Muscle of back (tissue), 13 donors: Measurements from ENCODE around the gene RGS4. TPM values are rescaled to one million over a fixed set of nuclear protein-coding genes. Genes with fewer than 3 reads are reported as not detected.

Source experiments
- DNase-seq, 3 donors: peaks; one replicate each; pipeline versions ENCODE4 v3.0.0 to v3.0.0-alpha.2; 2013
- long read RNA-seq, 9 donors: transcript quantifications; one replicate each; lab custom pipeline, GENCODE V29; 2026
- polyA plus RNA-seq, 10 donors: library from polyadenylated mRNA; unstranded; fragments of 120-200 nt; gene quantifications; one replicate each; pipeline ENCODE4 v1.2.1, GENCODE V29; 2013; ENCODE audit not compliant: insufficient read length in 10 of 10

RGS4 gene
- 1 to 10 TPM in 7 of 10 donors, under 1 TPM in 3; 0.75 to 1.9 (median 1.3) TPM for polyA plus RNA-seq
- long read RNA-seq, donor 1, result 0 reads
- long read RNA-seq, donor 2, result 0 reads
- long read RNA-seq, donor 3, result 0 reads
- long read RNA-seq, donor 4, result 0 reads
- long read RNA-seq, donor 5, result 0 reads
- long read RNA-seq, donor 6, result 0 reads
- long read RNA-seq, donor 7, result 0 reads
- long read RNA-seq, donor 8, result 0 reads
- long read RNA-seq, donor 9, result 0 reads

GRCh38 chr1:163069142-163069541 is at the start of gene RGS4:
Gene RGS4, plus strand, starts transcription at chr1:163069361. Its CDS starts 124 bp downstream, at chr1:163069485.
- peak; percentile 72 to 90 (median 83) for DNase-seq

GRCh38 chr1:163022129-163022528 is 47.0 kb upstream of the RGS4 start:
- no peak for DNase-seq

- no peak for DNase-seq
Measured at GRCh38 chr1:163027610-163028009, 41.6 kb upstream of the RGS4 start.

- no peak for DNase-seq
Measured at GRCh38 chr1:163029901-163030300, 39.3 kb upstream of the RGS4 start.

- DNase-seq, result peak in 1 of 3 donors; percentile 87
Measured at GRCh38 chr1:163035446-163036249, 33.5 kb upstream of the RGS4 start.

- no peak for DNase-seq
Measured at GRCh38 chr1:163036671-163037070, 32.5 kb upstream of the RGS4 start.

- no peak for DNase-seq
Measured at GRCh38 chr1:163038928-163039706, 30.0 kb upstream of the RGS4 start.

- no peak for DNase-seq
Measured at GRCh38 chr1:163039707-163040093, 29.5 kb upstream of the RGS4 start.

- DNase-seq, result no peak
Measured at GRCh38 chr1:163046071-163046470, 23.1 kb upstream of the RGS4 start.

GRCh38 chr1:163047951-163048659 is 21.1 kb upstream of the RGS4 start:
- no peak for DNase-seq

- DNase-seq, result no peak
Measured at GRCh38 chr1:163048869-163049268, 20.3 kb upstream of the RGS4 start.

- no peak for DNase-seq
Measured at GRCh38 chr1:163049296-163049695, 19.9 kb upstream of the RGS4 start.

GRCh38 chr1:163050496-163050895 is 18.7 kb upstream of the RGS4 start:
- DNase-seq, result no peak

GRCh38 chr1:163054181-163054591 is 15.0 kb upstream of the RGS4 start:
- DNase-seq, result peak in 1 of 3 donors; percentile 2

GRCh38 chr1:163055005-163055404 is 14.2 kb upstream of the RGS4 start:
- no peak for DNase-seq

- DNase-seq, result no peak
Measured at GRCh38 chr1:163055531-163055930, 13.6 kb upstream of the RGS4 start.

GRCh38 chr1:163056831-163057230 is 12.3 kb upstream of the RGS4 start:
- no peak for DNase-seq

GRCh38 chr1:163060343-163061007 is 8.7 kb upstream of the RGS4 start:
- no peak for DNase-seq

GRCh38 chr1:163063143-163063542 is 6.0 kb upstream of the RGS4 start:
- no peak for DNase-seq

- no peak for DNase-seq
Measured at GRCh38 chr1:163063610-163064009, 5.6 kb upstream of the RGS4 start.

GRCh38 chr1:163066168-163066567 is 3.0 kb upstream of the RGS4 start:
- DNase-seq, result no peak
